ENCODE data around the gene PPP2R5E. TPM values are rescaled to one million over a fixed set of nuclear protein-coding genes. Genes with fewer than 3 reads are reported as not detected.
"Not testable (repeated sequence)": the region's sequence is repeated elsewhere in the genome, so short reads cannot be mapped to it uniquely, and the experiment has no call there.

Gene PPP2R5E
- 41.9 TPM for total RNA-seq

DNA sequence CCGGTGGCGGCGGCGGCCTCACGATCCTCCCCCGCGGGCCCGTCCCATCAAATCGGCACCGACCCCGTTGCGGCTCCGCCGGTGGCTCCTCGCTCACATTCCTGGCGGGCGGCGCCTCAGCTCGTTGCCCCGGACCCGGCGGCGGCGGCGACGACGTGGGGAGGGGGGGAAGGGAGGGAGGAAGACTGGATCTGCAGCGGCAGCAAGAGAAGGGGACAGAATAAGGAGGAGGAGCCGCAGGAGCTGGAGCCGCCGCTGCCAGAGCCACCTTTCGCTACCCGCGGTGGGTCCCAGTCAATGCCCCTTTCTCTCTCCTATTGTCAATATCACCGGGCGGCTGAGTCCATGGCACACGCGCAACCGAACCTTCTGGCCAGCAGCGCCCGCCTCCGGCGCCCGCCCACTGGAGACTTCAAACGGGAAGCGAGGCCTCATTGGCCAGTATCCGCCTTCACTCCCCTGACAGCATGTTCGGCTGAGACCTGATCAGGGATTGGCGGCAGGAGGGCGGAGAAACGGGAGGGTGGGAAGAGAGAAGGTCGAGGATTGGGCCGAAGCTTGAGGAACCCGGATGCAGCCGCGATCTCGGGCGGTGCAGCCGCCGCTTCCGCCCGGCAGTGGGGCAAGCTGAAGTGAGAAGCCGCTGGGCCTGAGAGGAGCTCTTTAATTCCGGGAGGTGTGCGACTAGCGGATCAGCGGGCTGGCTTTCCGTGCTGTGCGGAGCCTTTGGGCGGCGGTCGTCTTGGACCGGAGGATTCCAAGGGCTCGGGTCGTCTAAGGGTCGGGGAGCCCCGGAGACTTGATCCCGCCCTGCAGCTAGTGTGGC is at the start of gene PPP2R5E:
Gene PPP2R5E (minus strand): TSS at position 378 of the 826 bp plus-strand sequence. CDS start 3,692 bp downstream, outside the sequence.
- DNase-seq (ENCODE audit: low spot score) = peak; percentile 99

DNA sequence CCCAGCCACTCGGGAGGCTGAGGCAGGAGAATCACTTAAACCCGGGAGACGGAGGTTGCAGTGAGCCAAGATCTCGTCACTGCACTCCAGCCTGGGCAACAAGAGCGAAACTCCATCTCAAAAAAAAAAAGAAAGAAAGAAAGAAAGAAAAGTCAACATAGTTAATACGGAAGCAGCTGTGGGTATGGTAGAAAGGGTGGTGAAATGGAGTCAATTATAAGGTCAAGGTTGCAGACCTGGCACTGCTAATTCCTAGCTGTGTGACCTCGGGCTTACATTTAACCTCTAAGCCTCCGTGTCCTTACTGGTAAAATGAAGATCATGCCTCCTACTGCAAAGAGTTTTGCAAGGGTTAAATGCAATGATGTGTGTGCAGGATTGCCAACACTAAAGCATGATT is 39.9 kb upstream of the PPP2R5E start:
- not testable (repeated sequence) for DNase-seq (ENCODE audit: low spot score)

DNA sequence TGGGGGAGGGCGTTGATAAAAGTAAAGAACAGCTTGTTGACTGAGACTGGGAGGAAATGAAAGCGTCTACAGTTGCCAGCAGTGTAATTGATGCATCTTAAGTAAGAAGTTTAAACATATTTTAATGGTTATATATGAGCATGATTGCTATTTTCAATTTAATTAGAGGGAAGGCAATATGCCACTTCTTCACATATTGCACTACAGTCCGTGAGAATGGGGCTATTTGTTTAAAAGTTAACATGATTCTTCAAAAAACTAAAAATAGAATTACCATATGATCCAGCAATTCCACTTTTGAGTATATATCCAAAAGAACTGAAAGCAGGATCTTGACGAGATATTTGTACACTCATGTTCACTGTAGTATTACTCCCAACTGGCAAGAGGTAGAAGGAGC is 38.3 kb upstream of the PPP2R5E start:
- DNase-seq (ENCODE audit: low spot score) = no peak

DNA sequence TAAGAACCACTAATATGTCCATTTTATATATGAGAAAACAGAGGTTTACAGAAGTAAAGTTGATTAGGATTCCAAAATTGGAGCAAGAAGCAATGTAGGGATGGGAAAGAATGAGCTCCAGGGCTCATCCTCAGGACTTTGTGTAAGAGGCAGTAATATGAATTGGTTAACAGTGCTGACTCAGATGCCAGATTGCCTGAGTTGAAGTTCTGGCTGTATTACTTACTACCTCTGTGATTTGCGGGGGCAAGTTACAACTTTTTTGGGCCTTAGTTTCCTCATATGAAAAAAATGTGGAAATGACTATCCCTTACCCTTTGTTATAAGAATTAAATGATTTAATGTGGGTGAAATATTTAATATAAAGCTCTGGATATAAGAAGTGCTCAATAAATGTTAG is 35.1 kb upstream of the PPP2R5E start:
- DNase-seq (ENCODE audit: low spot score) = no peak

DNA sequence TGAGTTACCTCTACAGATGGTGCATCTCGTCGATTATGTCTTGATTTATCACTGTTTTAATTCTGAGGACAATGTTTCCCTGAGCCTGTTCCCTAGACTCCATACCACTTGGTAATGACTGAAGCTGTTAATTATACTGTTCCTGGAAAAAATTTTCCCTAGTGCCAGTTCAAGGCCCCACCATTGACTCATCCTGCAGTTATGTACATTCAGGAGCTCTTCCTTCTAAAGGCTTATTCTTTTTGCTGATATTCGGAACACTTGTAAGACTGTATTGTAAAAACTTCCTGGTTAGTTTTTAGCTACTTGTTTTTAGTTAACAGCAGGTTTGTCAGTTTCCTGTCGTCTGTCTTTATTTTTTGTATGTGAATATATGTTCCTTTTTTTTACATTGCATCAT is 30.4 kb upstream of the PPP2R5E start:
- DNase-seq (ENCODE audit: low spot score) = no peak

DNA sequence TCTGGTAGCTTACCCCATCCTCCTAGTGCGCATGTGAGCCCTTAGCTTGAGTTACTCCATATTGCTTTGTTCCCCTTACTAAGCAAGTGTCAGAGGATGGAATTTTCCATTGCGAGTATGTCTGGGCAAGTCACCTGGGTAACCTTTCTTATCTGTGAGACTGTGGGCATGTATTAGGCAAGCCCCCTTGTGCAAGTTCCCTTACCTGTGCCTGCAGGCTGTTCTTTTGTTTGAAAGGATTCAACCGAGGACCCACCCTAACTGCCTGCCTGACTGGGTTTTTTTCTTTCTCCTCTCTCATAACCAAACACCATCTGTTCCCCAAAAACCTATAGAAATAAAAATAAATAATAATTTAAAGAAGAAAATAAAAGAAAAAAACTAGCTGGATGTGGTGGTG is 22.3 kb upstream of the PPP2R5E start:
- no peak for DNase-seq (ENCODE audit: low spot score)

DNA sequence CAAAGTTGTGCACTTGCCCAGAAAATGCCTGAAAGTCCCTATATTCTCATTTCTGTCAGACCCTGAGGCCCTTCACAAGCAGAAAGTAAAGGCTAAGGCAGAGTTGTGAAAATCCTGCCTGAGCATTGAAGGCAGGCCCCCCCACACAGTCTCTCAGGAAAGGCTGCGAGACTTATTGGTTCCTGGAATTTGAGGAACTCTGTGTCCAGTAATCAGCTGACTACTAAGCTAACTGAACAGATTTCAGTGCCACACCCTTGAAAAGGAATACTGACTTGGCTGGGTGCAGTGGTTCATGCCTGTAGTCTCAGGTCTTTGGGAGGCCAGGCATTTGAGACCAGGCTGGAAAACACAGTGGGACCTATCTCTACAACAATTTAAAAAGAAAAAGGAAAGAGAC is 21.1 kb upstream of the PPP2R5E start:
- no peak for DNase-seq (ENCODE audit: low spot score)

DNA sequence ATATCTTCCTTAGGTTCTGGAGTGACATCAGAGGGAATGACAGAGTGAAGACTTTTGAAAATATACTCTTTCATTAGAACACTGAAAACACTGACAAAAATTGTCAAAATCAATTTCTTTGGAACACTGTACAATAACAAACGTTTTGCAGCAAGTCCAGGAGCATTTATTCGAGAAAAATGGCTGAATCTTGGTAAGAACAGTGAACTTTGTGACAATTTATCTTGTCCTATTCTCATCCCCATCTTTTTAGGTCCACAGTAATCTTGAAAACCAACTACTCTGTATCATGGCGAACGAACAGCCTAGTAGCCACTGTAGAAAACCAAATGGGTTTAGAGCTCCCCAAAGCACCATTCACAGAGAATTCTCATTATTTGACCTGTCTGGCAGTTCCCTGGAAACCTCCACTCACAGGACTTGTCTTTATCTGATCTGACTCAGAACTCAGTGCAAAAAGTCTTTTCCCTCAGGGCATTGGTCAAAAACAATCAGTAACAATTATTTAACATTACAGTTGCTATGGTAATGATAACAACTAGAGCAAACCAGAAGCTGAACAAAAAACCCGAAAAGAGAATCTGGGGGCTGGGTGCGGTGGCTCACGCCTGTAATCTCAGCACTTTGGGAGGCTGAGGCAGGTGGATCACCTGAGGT is 20.3 kb upstream of the PPP2R5E start:
- no peak for DNase-seq (ENCODE audit: low spot score)

DNA sequence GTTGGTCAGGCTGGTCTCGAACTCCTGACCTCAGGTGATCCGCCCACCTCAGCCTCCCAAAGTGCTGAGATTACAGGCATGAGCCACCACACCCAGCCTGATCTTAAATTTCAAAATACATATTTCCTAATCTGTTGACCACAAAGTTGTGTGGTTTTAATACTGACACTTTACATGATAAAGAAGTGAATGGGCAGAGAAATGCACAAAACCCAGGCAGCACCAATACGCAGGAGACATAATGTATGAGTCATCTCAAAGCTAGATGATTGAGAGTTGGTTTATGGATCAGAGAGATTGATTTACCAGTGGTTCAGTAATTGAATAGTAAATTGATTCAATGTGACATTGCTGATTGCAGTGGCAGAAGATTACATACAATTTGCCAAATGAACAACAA is 19.2 kb upstream of the PPP2R5E start:
- no peak for DNase-seq (ENCODE audit: low spot score)

DNA sequence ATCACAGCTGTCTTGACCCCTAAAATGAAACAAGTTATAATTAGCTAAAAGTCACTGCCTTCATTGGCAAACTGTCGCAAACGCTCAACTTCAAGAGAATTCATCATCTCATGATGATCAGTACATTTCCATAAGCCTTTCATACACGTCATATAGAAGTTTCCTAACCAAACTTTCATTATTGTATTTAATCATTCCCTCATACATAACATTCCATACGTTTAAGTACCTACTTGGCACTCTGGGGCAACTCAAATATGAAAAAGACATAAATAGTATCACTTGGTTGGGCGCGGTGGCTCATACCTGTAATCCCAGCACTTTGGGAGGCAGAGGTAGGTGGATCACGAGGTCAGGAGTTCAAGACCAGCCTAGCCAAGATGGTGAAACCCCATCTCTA is 12.4 kb upstream of the PPP2R5E start:
- no peak for DNase-seq (ENCODE audit: low spot score)

DNA sequence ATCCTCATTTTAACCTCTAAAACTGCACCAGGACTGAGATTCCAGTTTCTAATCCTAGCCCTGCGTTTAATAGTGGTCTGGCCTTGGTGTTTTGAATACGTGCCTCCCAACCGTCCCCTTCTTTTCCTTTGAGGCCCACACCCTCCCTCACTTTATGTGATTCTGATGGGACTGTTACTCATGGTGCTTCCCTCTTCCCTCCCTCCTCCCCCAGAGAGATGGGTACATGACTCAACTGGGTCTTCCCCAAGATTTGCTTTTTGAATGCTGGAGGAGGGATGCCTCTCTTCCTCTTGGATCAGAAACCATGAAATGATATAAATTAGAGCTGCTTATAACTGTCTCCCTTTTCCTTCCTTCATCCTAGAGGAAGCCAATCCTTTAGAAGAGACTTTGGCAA is 8.2 kb upstream of the PPP2R5E start:
- no peak for DNase-seq (ENCODE audit: low spot score)

DNA sequence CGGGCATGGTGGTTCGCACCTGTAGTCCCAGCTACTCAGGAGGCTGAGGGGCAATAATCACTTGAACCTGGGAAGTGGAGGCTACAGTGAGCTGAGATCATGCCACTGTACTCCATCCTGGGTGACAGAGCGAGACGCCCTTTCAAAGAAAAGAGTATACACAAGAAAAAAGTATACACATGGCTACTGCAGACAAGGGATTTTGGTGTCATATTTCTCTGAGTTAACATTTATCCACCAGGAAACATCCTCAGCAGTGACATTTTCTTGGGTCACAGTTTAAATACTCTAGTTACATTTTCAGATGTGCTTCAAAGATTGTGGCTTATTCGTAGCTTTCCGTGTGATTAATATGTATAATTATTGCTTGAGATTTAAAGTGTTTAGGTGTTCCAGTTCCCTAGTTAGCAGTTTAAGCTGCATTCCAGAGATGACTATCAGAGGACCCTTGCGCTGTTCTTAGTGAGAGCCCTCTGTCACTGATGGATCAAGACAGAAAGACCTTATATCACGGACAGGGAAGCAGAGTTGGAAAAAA is 4.7 kb upstream of the PPP2R5E start:
- no peak for DNase-seq (ENCODE audit: low spot score)

DNA sequence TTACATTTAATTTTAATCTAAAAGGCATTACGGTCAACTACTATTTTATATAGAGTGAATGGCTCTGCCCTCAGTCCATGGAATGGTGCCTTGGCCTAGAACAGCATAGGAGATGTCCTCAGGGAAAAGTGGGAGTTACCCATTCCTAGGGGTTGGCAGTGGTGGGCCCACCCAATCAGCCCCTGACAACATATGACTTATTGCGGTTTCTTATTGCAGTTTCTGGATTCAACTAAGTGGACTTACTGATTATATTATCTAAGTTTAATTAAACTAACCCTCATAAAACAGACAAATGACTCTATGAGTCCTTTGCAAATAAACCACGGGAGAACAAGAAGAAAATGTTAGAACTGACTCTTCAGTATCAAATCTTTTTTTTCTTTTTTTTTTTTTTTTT is 2.3 kb upstream of the PPP2R5E start:
- DNase-seq (ENCODE audit: low spot score) = no peak

DNA sequence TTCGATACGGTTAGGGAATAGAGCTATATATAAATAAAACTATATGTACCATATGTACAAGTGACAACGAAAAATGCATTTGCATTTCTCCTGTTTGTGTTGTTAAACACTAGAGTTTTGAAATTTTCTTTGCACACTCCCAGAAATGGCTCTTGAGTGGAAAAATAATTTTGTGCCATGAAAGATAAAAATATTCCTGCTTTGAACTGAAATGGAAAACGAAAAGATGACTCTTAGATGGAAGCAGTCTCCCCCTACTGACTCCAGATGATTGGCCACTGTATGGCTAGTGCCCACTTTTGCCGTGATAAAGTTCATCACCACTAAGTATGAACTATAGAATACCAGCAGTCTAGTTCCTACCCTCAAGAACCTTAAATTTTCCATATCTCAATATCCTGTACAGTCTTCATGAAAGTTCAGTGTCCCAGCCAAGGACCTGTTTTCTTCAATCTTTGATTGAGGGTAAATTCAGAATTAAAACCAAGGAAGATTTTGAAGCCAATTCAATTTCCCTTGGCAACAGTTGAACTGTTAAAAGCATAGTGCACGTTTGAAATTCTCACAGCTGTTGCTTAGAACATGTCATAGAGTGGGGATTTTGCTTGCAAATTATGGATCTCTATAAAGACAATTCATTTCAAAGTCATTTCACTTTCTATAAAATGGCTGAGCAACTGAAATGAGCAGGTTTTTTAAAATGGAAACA is 1.6 kb upstream of the PPP2R5E start:
- DNase-seq (ENCODE audit: low spot score) = no peak

DNA sequence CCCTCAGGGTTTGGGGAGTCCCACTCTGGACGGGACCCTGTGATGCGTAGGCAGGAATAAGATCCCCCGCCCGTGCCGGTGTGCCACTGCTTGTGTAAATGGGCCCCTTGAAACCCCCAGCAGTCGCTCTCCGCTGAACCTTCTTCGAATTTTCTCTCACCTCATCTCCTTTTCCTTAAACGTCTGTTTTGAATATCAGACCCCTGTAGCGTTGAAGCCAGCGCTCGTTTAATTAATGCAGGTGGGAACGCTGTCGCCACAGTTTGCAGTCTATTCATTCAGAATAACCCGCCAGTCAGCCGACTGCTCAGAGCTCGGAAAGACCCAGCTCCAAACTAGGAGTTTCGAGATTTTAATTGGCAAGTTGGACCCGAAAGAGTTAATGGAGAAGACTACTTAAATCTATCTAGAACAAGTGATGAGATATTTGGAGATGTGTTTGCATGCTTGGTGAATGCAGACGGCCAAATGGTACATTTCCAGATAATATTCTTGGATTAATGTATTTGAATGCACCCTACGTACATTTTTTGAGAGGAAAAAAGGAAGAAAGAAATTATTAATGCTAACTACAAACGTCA is 739 bp upstream of the PPP2R5E start:
- no peak for DNase-seq (ENCODE audit: low spot score)

DNA sequence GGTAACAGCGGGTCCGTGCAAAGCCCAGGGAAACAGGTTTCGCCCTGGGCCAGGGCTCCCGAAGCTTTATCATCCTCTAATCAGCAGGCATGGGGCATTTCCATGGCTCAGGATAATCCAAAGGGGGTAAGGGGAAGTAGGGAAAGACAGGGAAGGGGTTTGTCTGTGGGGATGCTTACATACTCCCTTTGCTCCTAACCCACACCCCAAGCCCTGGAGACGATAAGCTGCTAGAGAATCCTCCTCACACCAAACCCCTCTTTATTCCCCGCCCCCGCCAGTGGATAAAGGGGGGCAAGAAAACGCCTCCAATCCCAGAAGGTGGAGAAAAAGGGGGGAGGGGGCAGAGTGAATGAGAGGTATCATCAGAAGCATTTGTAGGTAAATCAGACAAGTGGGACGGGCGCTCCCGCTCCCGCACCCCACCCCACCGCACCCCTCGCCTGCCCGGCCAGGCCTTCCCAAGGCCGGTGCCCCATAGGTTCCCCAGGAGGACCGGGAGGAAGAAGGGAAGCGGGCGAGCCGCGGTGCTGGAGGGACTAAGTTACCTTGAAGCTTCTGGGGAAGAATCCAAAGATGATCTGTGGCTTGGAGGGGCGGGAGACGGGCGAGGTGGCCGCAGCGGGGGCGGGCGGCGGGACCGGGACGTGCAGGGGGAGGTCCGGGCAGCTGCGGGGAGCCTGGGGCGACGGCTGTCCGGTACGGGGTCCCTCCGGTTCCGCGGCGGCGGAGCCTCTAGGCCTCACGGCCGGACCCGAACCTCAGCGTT is 762 bp downstream of the PPP2R5E start:
- no peak for DNase-seq (ENCODE audit: low spot score)

DNA sequence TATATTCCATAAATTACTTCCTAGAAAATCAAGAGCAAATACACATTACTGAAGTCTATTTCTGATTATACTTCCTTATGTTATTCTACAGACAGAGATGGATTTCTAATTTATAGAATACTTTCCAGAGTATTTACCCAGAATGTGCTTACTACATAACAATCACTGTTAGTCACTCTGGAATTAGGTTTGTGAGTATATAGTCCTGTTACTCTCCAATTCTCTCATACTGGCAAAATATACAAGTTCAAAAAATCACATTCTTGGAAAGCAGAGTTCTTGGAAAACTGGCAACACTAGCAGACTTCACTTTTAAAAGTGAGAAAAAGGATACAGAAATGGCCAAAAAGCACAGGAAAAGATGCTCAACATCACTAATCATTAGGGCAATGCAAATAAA is 7.3 kb downstream of the PPP2R5E start:
- no peak for DNase-seq (ENCODE audit: low spot score)

DNA sequence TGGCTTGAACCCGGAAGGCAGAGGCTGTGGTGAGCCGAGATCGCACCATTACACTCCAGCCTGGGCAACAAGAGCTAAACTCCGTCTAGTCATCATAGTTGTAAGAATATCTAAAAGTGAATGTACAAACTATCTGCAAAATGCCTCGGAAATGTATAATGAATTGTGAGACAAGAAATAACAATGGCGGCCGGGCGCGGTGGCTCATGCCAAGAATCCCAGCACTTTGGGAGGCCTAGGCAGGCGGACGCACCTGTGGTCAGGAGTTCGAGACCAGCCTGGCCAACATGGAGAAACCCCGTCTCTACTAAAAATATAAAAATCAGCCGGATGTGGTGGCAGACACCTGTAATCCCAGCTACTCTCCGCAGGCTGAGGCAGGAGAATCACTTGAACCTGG is 9.7 kb downstream of the PPP2R5E start:
- DNase-seq (ENCODE audit: low spot score) = no peak

DNA sequence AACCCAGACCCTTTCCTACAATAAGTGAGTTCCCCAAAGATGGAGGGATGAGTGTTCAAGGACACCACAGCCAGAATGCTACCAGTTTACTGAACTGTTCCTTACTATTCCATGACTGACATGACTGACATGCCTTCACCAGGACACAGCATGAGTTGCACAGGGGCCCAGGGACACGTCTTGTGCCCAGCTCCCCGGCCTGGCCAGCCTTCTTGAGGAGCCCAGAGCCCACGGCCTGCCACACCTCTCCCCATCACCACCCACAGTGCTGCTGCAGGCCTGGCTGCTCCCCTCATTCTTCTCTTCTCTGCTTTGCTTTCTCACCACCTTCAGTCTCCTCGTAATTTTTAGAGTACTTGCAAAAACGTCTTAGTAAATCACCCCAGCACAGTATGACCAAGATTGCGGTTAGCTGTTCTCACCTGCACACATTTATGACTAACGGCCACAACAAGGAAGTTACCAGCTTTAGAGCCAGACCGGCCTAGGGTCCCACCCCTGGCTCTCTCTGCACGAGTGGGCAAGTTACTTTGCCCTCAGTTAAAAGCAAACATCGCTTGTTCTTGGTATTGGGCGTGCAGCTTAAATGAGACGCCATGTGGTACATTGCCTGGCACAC is 18.5 kb downstream of the PPP2R5E start:
- no peak for DNase-seq (ENCODE audit: low spot score)

DNA sequence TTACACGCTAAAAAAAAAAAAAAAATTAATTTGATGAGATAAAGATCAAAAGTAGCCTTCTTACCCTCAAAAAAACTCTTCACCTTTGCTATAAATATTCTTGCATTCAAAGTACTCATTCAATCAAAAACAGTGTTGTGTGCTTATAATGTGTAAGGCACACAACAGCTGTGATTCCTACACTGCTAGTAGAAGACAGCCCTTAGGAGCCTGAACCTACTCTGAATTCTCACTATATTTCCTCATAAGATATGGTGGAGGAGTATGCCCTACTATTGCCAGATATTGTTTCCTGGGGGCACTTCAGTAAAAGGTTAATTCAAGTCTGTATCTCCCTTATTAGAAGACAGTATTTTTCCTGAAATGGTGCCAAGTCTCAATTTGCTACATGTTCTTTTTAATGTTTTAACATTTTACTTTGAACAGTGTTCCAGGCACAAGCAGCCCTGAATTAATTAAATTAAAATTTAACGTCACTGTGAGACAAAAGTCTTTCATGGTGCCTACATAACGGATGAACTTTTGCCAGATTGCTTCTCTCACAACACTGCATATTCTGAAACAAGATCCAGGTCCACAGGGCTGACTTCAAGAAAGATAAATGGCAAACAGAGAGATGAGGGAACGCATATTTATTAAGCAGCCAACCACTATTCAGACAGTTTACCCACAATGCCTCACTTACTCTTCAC is 19.3 kb downstream of the PPP2R5E start:
- DNase-seq (ENCODE audit: low spot score) = no peak

Measured in mucosa of gallbladder (tissue), 1 donor.